Measurements from ENCODE around the gene MPEG1. TPM values are rescaled to one million over a fixed set of nuclear protein-coding genes. Genes with fewer than 3 reads are reported as not detected.
A peak's percentile ranks its signal among the peaks of the same experiment; 100 is the strongest.

The MPEG1 gene
- total and polyA plus RNA-seq, 3 experiments from 2014 or later, result 1.2 to 1.5 TPM; not detected in 1

GRCh38 chr11:59178402-59178801, 34.3 kb downstream of the MPEG1 start:
- H3K4me3 Mint-ChIP-seq, result peak overlapping the region in 1 of 7 donors; percentile 6
- peaks cover 1% of the 10 kb centered on the region for H3K27me3 ChIP-seq (ENCODE audit: insufficient read depth, low read length, poor library complexity, severe bottlenecking)

GRCh38 chr11:59176330-59176729, 36.4 kb downstream of the MPEG1 start:
- no peak overlapping the region for H3K27ac Mint-ChIP-seq
- Histone ChIP-seq H3K4me1 (ENCODE audit: insufficient read depth, low read length) (peaks cover 9% of the 10 kb centered on the region), H3K27me3 (ENCODE audit: insufficient read depth, low read length, poor library complexity, severe bottlenecking) (peaks cover 9% of the 10 kb centered on the region), H3K4me3 (ENCODE audit: low read length) (no peak overlapping the region), H3K36me3 (ENCODE audit: insufficient read depth, low read length) (no peaks in the 10 kb centered on the region), H3K9me3 (ENCODE audit: low read length) (no peaks in the 10 kb centered on the region), H3K27ac (ENCODE audit: low read depth, low read length) (no peak overlapping the region)
- no peak for DNase-seq
- no peaks in the 10 kb centered on the region for H3K9me3 Mint-ChIP-seq
- ChIA-PET CTCF (interaction anchor here (0.6 to 1.7 kb wide), 2 partner anchors 29 to 49 kb away, joined by 3 to 4 read pairs; no protein-coding TSS in a partner anchor), POLR2A (no interaction called here)
- H3K27me3 Mint-ChIP-seq, result peaks cover 3 to 6% of the 10 kb centered on the region in 2 donors
- peaks cover 7 to 10% (median 8%) of the 10 kb centered on the region in 3 donors for H3K4me1 Mint-ChIP-seq
- peaks cover 0 to 2% (median 0%) of the 10 kb centered on the region in 3 donors for H3K36me3 Mint-ChIP-seq
- H3K4me3 Mint-ChIP-seq, result no peak overlapping the region

More at GRCh38 chr11:59178402-59178801, 34.3 kb downstream of the MPEG1 start:
- peaks cover 0 to 4% (median 0%) of the 10 kb centered on the region in 3 donors for H3K4me1 Mint-ChIP-seq
- no peaks in the 10 kb centered on the region for H3K9me3 Mint-ChIP-seq
- H3K36me3 Mint-ChIP-seq, result peaks cover 0 to 1% (median 0%) of the 10 kb centered on the region in 3 donors
- Histone ChIP-seq H3K9me3 (ENCODE audit: low read length) (no peaks in the 10 kb centered on the region), H3K36me3 (ENCODE audit: insufficient read depth, low read length) (no peaks in the 10 kb centered on the region), H3K4me3 (ENCODE audit: low read length) (no peak overlapping the region), H3K27ac (ENCODE audit: low read depth, low read length) (no peak overlapping the region), H3K4me1 (ENCODE audit: insufficient read depth, low read length) (peaks cover under 1% of the 10 kb centered on the region)
- DNase-seq, result no peak
- ChIA-PET CTCF (interaction anchor here (0.7 kb wide), 1 partner anchor 20 kb away, joined by 3 read pairs; no protein-coding TSS in a partner anchor), POLR2A (no interaction called here)
- peaks cover 0 to 4% of the 10 kb centered on the region in 2 donors for H3K27me3 Mint-ChIP-seq
- no peak overlapping the region for H3K27ac Mint-ChIP-seq

GRCh38 chr11:59175091-59175501, 37.6 kb downstream of the MPEG1 start:
- H3K36me3 ChIP-seq (ENCODE audit: insufficient read depth, low read length), result no peaks in the 10 kb centered on the region
- no peak overlapping the region for H3K27ac ChIP-seq (ENCODE audit: low read depth, low read length)
- no peak overlapping the region for H3K27ac Mint-ChIP-seq
- H3K4me1 Mint-ChIP-seq, result peaks cover 7 to 10% (median 8%) of the 10 kb centered on the region in 3 donors
- peaks cover 3 to 6% of the 10 kb centered on the region in 2 donors for H3K27me3 Mint-ChIP-seq
- ChIA-PET POLR2A (no interaction called here), CTCF (interaction anchor here (1.2 to 7.0 kb wide), 2 partner anchors 10 to 17 kb away, joined by 5 to 92 read pairs; no protein-coding TSS in a partner anchor)
- peaks cover 9% of the 10 kb centered on the region for H3K4me1 ChIP-seq (ENCODE audit: insufficient read depth, low read length)
- DNase-seq, result no peak
- H3K9me3 Mint-ChIP-seq, result no peaks in the 10 kb centered on the region
- no peak overlapping the region for H3K4me3 ChIP-seq (ENCODE audit: low read length)
- peak overlapping the region in 3 of 7 donors; percentile 24 to 43 (median 38) for H3K4me3 Mint-ChIP-seq
- peaks cover 9% of the 10 kb centered on the region for H3K27me3 ChIP-seq (ENCODE audit: insufficient read depth, low read length, poor library complexity, severe bottlenecking)
- no peaks in the 10 kb centered on the region for H3K9me3 ChIP-seq (ENCODE audit: low read length)
- peaks cover 0 to 2% (median 0%) of the 10 kb centered on the region in 3 donors for H3K36me3 Mint-ChIP-seq

GRCh38 chr11:59174664-59175033, 38.1 kb downstream of the MPEG1 start:
- ChIA-PET CTCF (interaction anchor here (1.2 to 7.0 kb wide), 2 partner anchors 10 to 16 kb away, joined by 5 to 92 read pairs; no protein-coding TSS in a partner anchor), POLR2A (no interaction called here)
- Mint-ChIP-seq H3K4me1 (peaks cover 7 to 10% (median 8%) of the 10 kb centered on the region in 3 donors), H3K9me3 (no peaks in the 10 kb centered on the region), H3K27ac (no peak overlapping the region), H3K4me3 (peak overlapping the region in 4 of 7 donors; percentile 16 to 43 (median 31)), H3K27me3 (peaks cover 3 to 6% of the 10 kb centered on the region in 2 donors), H3K36me3 (peaks cover 0 to 2% (median 0%) of the 10 kb centered on the region in 3 donors)
- Histone ChIP-seq H3K27ac (ENCODE audit: low read depth, low read length) (no peak overlapping the region), H3K4me1 (ENCODE audit: insufficient read depth, low read length) (peaks cover 9% of the 10 kb centered on the region), H3K27me3 (ENCODE audit: insufficient read depth, low read length, poor library complexity, severe bottlenecking) (peaks cover 9% of the 10 kb centered on the region), H3K9me3 (ENCODE audit: low read length) (no peaks in the 10 kb centered on the region), H3K36me3 (ENCODE audit: insufficient read depth, low read length) (no peaks in the 10 kb centered on the region), H3K4me3 (ENCODE audit: low read length) (no peak overlapping the region)
- DNase-seq, result no peak

DNA sequence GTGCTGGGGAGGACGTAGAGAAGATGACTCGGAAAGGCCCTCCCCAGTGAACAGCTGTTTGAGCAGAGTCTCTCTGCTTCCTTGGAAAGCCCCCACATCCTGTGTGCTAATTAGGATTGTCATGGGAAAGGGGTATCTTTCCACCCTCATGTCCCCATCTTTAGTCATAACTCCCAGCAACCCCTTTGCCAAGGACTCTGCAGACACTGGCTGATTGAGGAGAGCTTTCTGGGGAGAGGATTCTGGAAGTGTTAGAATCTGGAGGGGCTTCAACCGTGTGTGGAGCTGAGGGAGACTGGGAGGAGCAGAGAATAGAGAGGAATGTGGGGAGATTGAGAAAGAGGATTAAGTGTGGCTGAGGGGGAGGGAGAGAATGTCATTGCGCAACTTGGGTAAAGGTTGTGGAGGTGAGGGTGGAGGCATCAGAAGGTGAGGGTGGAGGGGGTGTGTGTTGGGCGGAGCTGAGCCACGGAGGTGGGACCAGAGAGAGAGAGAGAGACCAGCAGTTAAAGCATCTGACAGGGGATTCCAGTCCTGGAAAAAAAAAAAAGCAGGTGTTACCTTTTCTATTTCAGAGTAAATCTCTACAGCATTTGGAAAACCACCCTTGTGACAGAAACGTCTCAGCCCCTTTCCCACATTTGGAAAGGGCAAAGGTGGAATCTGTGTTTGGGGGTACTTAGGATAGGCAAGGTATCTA, 38.6 kb downstream of the MPEG1 start:
- H3K27ac ChIP-seq (ENCODE audit: low read depth, low read length), result no peak overlapping the region
- H3K27ac Mint-ChIP-seq, result no peak overlapping the region
- no peaks in the 10 kb centered on the region for H3K36me3 ChIP-seq (ENCODE audit: insufficient read depth, low read length)
- ChIA-PET POLR2A (interaction anchor here (0.5 kb wide), 1 partner anchor 641 kb away, joined by 3 read pairs; no protein-coding TSS in a partner anchor), CTCF (interaction anchor here (3.3 to 7.0 kb wide), 2 partner anchors 11 to 32 kb away, joined by 17 to 92 read pairs; no protein-coding TSS in a partner anchor)
- peak overlapping the region in 6 of 7 donors; percentile 33 to 91 (median 50) for H3K4me3 Mint-ChIP-seq
- peaks cover 0 to 2% (median 0%) of the 10 kb centered on the region in 3 donors for H3K36me3 Mint-ChIP-seq
- no peak for DNase-seq
- H3K9me3 ChIP-seq (ENCODE audit: low read length), result no peaks in the 10 kb centered on the region
- no peaks in the 10 kb centered on the region for H3K9me3 Mint-ChIP-seq
- peaks cover 3% of the 10 kb centered on the region in 2 donors for H3K27me3 Mint-ChIP-seq
- peaks cover 9% of the 10 kb centered on the region for H3K4me1 ChIP-seq (ENCODE audit: insufficient read depth, low read length)
- no peak overlapping the region for H3K4me3 ChIP-seq (ENCODE audit: low read length)
- peaks cover 9% of the 10 kb centered on the region for H3K27me3 ChIP-seq (ENCODE audit: insufficient read depth, low read length, poor library complexity, severe bottlenecking)
- peaks cover 7 to 10% (median 8%) of the 10 kb centered on the region in 3 donors for H3K4me1 Mint-ChIP-seq

- peaks cover 9% of the 10 kb centered on the region for H3K4me1 ChIP-seq (ENCODE audit: insufficient read depth, low read length)
- peak in 2 of 5 donors; percentile 18 to 31 for DNase-seq
- H3K27ac ChIP-seq (ENCODE audit: low read depth, low read length), result no peak overlapping the region
- H3K27me3 ChIP-seq (ENCODE audit: insufficient read depth, low read length, poor library complexity, severe bottlenecking), result peaks cover 9% of the 10 kb centered on the region
- H3K4me3 ChIP-seq (ENCODE audit: low read length), result peak overlapping the region; percentile 65
- Mint-ChIP-seq H3K36me3 (peaks cover 0 to 2% (median 0%) of the 10 kb centered on the region in 3 donors), H3K4me3 (peak overlapping the region; percentile 82 to 92 (median 91)), H3K9me3 (no peaks in the 10 kb centered on the region), H3K27ac (peak overlapping the region in 5 of 8 donors; percentile 45 to 60 (median 52)), H3K4me1 (peaks cover 7 to 10% (median 8%) of the 10 kb centered on the region in 3 donors), H3K27me3 (peaks cover 3% of the 10 kb centered on the region in 2 donors)
- ChIA-PET CTCF (interaction anchor here (1.5 to 7.0 kb wide), 7 partner anchors 12 to 120 kb away, joined by 5 to 92 read pairs (median 15); no protein-coding TSS in a partner anchor), POLR2A (interaction anchor here (0.5 to 1.2 kb wide), 2 partner anchors 31 to 642 kb away, joined by 3 read pairs; partner anchors contain the start of gene FAM111A)
- no peaks in the 10 kb centered on the region for H3K36me3 ChIP-seq (ENCODE audit: insufficient read depth, low read length)
- no peaks in the 10 kb centered on the region for H3K9me3 ChIP-seq (ENCODE audit: low read length)
These were observed 39.4 kb downstream of the MPEG1 start for GRCh38 chr11:59173080-59173963.

- no peak overlapping the region for H3K27ac ChIP-seq (ENCODE audit: low read depth, low read length)
- CTCF ChIA-PET, result interaction anchor here (1.0 to 7.0 kb wide), 31 partner anchors 8 to 1514 kb away, joined by 3 to 92 read pairs (median 6); no protein-coding TSS in a partner anchor
These were observed 40.2 kb downstream of the MPEG1 start for GRCh38 chr11:59172345-59173079.

More at GRCh38 chr11:59172345-59173079, 40.2 kb downstream of the MPEG1 start:
- peaks cover 3% of the 10 kb centered on the region in 2 donors for H3K27me3 Mint-ChIP-seq
- POLR2A ChIA-PET, result interaction anchor here (1.2 to 1.4 kb wide), 2 partner anchors 14 to 30 kb away, joined by 3 read pairs; partner anchors contain the start of gene FAM111A
- peaks cover 7 to 10% (median 8%) of the 10 kb centered on the region in 3 donors for H3K4me1 Mint-ChIP-seq
- H3K4me3 ChIP-seq (ENCODE audit: low read length), result peak overlapping the region; percentile 80
- peak overlapping the region; percentile 82 to 92 (median 91) for H3K4me3 Mint-ChIP-seq
- H3K4me1 ChIP-seq (ENCODE audit: insufficient read depth, low read length), result peaks cover 9% of the 10 kb centered on the region
- DNase-seq, result peak in 2 of 5 donors; percentile 11 to 52
- peaks cover 9% of the 10 kb centered on the region for H3K27me3 ChIP-seq (ENCODE audit: insufficient read depth, low read length, poor library complexity, severe bottlenecking)
- no peaks in the 10 kb centered on the region for H3K36me3 ChIP-seq (ENCODE audit: insufficient read depth, low read length)
- peak overlapping the region in 6 of 8 donors; percentile 21 to 73 (median 51) for H3K27ac Mint-ChIP-seq
- H3K9me3 Mint-ChIP-seq, result no peaks in the 10 kb centered on the region
- no peaks in the 10 kb centered on the region for H3K9me3 ChIP-seq (ENCODE audit: low read length)
- peaks cover 0 to 2% (median 0%) of the 10 kb centered on the region in 3 donors for H3K36me3 Mint-ChIP-seq

All from CD8-positive, alpha-beta memory T cell (primary cell).